Effector memory CD8-positive, alpha-beta T cell (primary cell): ENCODE data around the gene LRRD1.
"Not testable (repeated sequence)": the region's sequence is repeated elsewhere in the genome, so short reads cannot be mapped to it uniquely, and the experiment has no call there.

Experiments
- ATAC-seq: fragments of 150-1000 bp; cut with Tn5 transposase; replicated peaks from 2 replicates; pipeline ENCODE4 v1.10.0; 2021; ENCODE audit warnings: mild to moderate bottlenecking, moderate library complexity
- DNase-seq, 3 experiments: peaks; one replicate each; pipeline ENCODE4 v3.0.0; 2021
- H3K27ac Mint-ChIP-seq, 2 donors: one replicate each; pipeline ENCODE4 v1.8.0; 2022; ENCODE audit warnings: mild to moderate bottlenecking in 2 of 2, mixed read lengths in 2 of 2, moderate library complexity in 2 of 2
- H3K27me3 Mint-ChIP-seq, 2 donors: one replicate each; pipeline ENCODE4 v1.8.0; 2022; ENCODE audit warnings: mixed read lengths in 2 of 2
- H3K36me3 Mint-ChIP-seq: one replicate; pipeline ENCODE4 v1.8.0; 2022; ENCODE audit warnings: mild to moderate bottlenecking, moderate library complexity, mixed read lengths; ENCODE audit not compliant: insufficient read depth
- H3K4me1 Mint-ChIP-seq, 2 donors: one replicate each; pipeline ENCODE4 v1.8.0; 2022; ENCODE audit warnings: low read depth in 2 of 2, mixed read lengths in 2 of 2
- H3K4me3 Mint-ChIP-seq, 2 donors: one replicate each; pipeline ENCODE4 v1.8.0; 2022; ENCODE audit warnings: mild to moderate bottlenecking in 2 of 2, mixed read lengths in 2 of 2, moderate library complexity in 2 of 2
- H3K9me3 Mint-ChIP-seq, 2 donors: one replicate each; pipeline ENCODE4 v1.8.0; 2022; ENCODE audit warnings: mixed read lengths in 2 of 2
- total RNA-seq, 9 experiments: gene quantifications; one replicate each; lab custom pipeline; 2026; lab: John Stamatoyannopoulos, UW

LRRD1 gene
- total RNA-seq, result 0 to 1.3 (median 0) reads per million in 9 experiments

GRCh38 chr7:92178928-92179924, at the start of gene LRRD1:
TSS of gene LRRD1 (minus strand) at chr7:92179142. CDS start at chr7:92165202, 13,940 bp downstream.
- Mint-ChIP-seq H3K4me1 (peaks cover 3 to 10% of the 10 kb centered on the region in 2 donors), H3K9me3 (no peaks in the 10 kb centered on the region), H3K27me3 (peaks cover under 1 to 6% of the 10 kb centered on the region in 2 donors), H3K4me3 (peak within 1 kb of the TSS; percentile 82 to 83), H3K36me3 (peaks cover 4% of the 10 kb centered on the region), H3K27ac (peak within 1 kb of the TSS; percentile 23 to 35)
- DNase-seq (peak; percentile 87 to 93 (median 89)), ATAC-seq (peak; percentile 100)

DNA sequence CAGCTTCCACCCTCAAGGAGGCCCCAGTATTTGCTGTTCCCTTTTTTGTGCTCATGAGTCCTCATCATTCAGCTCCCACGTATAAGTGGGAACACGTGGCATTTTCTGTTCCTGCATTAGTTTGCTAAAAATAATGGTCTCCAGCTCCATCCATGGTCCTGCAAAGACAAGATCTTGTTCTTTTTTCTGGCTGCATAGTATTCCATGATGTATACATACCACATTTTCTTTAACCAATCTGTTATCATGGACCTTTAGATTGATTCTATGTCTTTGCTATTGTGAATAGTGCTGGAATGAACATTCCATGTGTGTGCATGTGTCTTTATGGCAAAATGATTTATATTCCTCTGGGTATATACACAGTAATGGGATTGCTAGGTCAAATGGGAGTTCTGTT, 49.8 kb upstream of the LRRD1 start:
- no peak for ATAC-seq

DNA sequence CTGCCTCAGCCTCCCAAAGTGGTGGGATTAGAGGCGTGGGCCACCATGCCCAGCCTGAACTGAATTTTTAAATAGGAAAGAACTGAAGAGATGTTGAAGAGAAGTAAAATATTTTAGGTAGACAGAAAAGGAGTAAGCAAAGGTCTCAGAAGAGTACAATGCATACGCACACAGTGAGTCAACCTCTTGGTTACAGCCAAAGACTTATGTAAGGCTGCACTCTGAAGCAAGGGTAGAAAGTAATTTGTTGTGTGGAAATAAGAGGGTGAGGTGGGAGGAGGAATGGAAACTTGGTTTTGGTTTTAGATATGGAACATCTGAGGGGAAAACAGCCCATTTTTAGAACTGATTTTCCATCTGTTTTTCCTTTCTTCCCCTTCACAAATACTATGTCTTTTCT, 49.2 kb upstream of the LRRD1 start:
- H3K9me3 Mint-ChIP-seq, result no peaks in the 10 kb centered on the region
- H3K4me1 Mint-ChIP-seq, result peaks cover 0 to 4% of the 10 kb centered on the region in 2 donors
- no peak overlapping the region for H3K27ac Mint-ChIP-seq
- no peaks in the 10 kb centered on the region for H3K27me3 Mint-ChIP-seq
- ATAC-seq (no peak), DNase-seq (no peak)
- no peak overlapping the region for H3K4me3 Mint-ChIP-seq
- H3K36me3 Mint-ChIP-seq, result peaks cover 56% of the 10 kb centered on the region

More for the DNA sequence above, 49.8 kb upstream of the LRRD1 start:
- peaks cover 0 to 4% of the 10 kb centered on the region in 2 donors for H3K4me1 Mint-ChIP-seq
- H3K9me3 Mint-ChIP-seq, result no peaks in the 10 kb centered on the region
- no peak overlapping the region for H3K4me3 Mint-ChIP-seq
- peaks cover 56% of the 10 kb centered on the region for H3K36me3 Mint-ChIP-seq
- no peaks in the 10 kb centered on the region for H3K27me3 Mint-ChIP-seq
- DNase-seq, result no peak
- no peak overlapping the region for H3K27ac Mint-ChIP-seq

- no peak overlapping the region for H3K4me3 Mint-ChIP-seq
Measured at GRCh38 chr7:92226981-92227380, 48.0 kb upstream of the LRRD1 start.

DNA sequence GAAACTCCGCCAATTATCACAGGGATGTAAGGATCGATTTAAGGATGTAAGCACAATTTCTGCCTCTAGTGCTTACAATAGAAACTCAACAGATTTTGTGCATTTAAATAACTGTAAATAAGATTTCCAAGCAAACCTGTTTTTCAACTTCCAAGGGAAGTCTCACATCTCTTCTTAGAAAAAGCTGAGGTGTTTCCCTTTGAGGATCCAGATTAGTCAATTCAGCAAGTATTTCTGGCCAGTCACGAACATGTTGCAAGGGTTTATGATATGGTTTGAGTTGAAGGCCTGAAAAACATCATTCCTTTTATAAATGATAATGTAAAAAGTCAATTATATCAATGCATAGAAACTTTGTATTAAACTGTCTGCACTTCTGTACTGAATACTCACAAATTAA, 42.8 kb upstream of the LRRD1 start:
- no peak for ATAC-seq
- DNase-seq, result no peak
- H3K4me1 Mint-ChIP-seq, result peaks cover 0 to 3% of the 10 kb centered on the region in 2 donors
- H3K4me3 Mint-ChIP-seq, result no peak overlapping the region
- H3K9me3 Mint-ChIP-seq, result no peaks in the 10 kb centered on the region
- no peaks in the 10 kb centered on the region for H3K27me3 Mint-ChIP-seq
- no peak overlapping the region for H3K27ac Mint-ChIP-seq
- peaks cover 81% of the 10 kb centered on the region for H3K36me3 Mint-ChIP-seq

More at GRCh38 chr7:92226981-92227380, 48.0 kb upstream of the LRRD1 start:
- Mint-ChIP-seq H3K4me1 (peaks cover 0 to 4% of the 10 kb centered on the region in 2 donors), H3K27ac (no peak overlapping the region), H3K36me3 (peaks cover 54% of the 10 kb centered on the region), H3K9me3 (no peaks in the 10 kb centered on the region), H3K27me3 (no peaks in the 10 kb centered on the region)
- ATAC-seq (no peak), DNase-seq (no peak)

DNA sequence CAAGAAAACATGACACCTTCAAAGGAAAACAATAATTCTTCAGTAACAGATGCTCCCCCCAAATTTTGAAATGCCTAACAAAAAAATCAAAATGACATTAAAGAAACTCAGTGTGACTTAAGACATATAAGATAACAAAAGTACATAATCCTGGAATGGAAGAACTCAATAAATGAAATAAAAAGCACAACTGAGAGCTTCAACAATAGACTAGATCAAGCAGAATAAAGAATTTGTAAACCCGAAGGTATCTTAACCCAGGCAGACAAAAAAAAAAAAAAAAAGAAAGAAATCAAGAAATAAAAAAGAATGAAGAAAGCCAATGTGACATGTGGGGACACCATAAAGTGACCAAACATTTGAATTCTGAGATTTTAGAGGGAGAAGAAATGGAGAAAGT, 27.7 kb upstream of the LRRD1 start:
- no peak overlapping the region for H3K27ac Mint-ChIP-seq
- H3K4me3 Mint-ChIP-seq, result no peak overlapping the region
- H3K27me3 Mint-ChIP-seq, result no peaks in the 10 kb centered on the region
- H3K4me1 Mint-ChIP-seq, result peaks cover 13 to 29% of the 10 kb centered on the region in 2 donors
- peaks cover 51% of the 10 kb centered on the region for H3K36me3 Mint-ChIP-seq
- DNase-seq (no peak), ATAC-seq (no peak)
- peaks cover 6 to 9% of the 10 kb centered on the region in 2 donors for H3K9me3 Mint-ChIP-seq

GRCh38 chr7:92205987-92206386, 27.0 kb upstream of the LRRD1 start:
- H3K9me3 Mint-ChIP-seq, result peaks cover 5 to 9% of the 10 kb centered on the region in 2 donors
- peaks cover 55% of the 10 kb centered on the region for H3K36me3 Mint-ChIP-seq
- H3K4me3 Mint-ChIP-seq, result no peak overlapping the region
- DNase-seq (no peak), ATAC-seq (no peak)
- no peak overlapping the region for H3K27ac Mint-ChIP-seq
- H3K4me1 Mint-ChIP-seq, result peaks cover 13 to 26% of the 10 kb centered on the region in 2 donors
- H3K27me3 Mint-ChIP-seq, result no peaks in the 10 kb centered on the region

GRCh38 chr7:92200791-92201190, 21.8 kb upstream of the LRRD1 start:
- Mint-ChIP-seq H3K36me3 (peaks cover 46% of the 10 kb centered on the region), H3K27me3 (no peaks in the 10 kb centered on the region)
- ATAC-seq, result no peak

DNA sequence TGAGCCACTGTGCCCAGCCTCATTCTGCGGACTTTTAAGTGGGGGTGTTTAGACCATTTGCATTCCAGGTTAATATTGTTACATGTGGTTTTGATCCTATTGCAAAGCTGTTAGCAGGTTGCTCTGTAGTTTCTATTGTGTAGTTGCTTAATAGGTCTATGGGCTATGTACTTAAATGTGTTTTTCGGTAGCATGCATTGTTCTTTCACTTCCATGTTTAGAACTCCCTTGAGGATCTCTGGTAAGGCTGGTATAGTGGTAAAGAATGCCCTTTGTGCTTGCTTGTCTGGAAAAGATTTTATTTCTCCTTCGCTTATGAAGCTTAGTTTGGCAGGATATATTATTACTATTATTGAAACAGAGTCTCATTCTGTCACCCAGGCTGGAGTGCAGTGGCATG, 13.4 kb upstream of the LRRD1 start:
- Mint-ChIP-seq H3K4me3 (no peak overlapping the region), H3K27ac (no peak overlapping the region), H3K36me3 (no peaks in the 10 kb centered on the region), H3K9me3 (peaks cover 4 to 8% of the 10 kb centered on the region in 2 donors), H3K27me3 (no peaks in the 10 kb centered on the region), H3K4me1 (no peaks in the 10 kb centered on the region)
- DNase-seq (no peak), ATAC-seq (no peak)

More at GRCh38 chr7:92200791-92201190, 21.8 kb upstream of the LRRD1 start:
- H3K4me1 Mint-ChIP-seq, result peaks cover 0 to 1% of the 10 kb centered on the region in 2 donors
- no peak overlapping the region for H3K4me3 Mint-ChIP-seq
- H3K27ac Mint-ChIP-seq, result no peak overlapping the region
- no peaks in the 10 kb centered on the region for H3K9me3 Mint-ChIP-seq
- DNase-seq, result no peak

GRCh38 chr7:92189246-92189645, 10.3 kb upstream of the LRRD1 start:
- not testable (repeated sequence) for H3K27ac Mint-ChIP-seq, H3K4me3 Mint-ChIP-seq, H3K4me1 Mint-ChIP-seq, H3K36me3 Mint-ChIP-seq, H3K9me3 Mint-ChIP-seq, DNase-seq, ATAC-seq, H3K27me3 Mint-ChIP-seq

GRCh38 chr7:92184294-92184693, 5.4 kb upstream of the LRRD1 start:
- ATAC-seq, H3K27ac Mint-ChIP-seq, H3K36me3 Mint-ChIP-seq: not testable (repeated sequence)

DNA sequence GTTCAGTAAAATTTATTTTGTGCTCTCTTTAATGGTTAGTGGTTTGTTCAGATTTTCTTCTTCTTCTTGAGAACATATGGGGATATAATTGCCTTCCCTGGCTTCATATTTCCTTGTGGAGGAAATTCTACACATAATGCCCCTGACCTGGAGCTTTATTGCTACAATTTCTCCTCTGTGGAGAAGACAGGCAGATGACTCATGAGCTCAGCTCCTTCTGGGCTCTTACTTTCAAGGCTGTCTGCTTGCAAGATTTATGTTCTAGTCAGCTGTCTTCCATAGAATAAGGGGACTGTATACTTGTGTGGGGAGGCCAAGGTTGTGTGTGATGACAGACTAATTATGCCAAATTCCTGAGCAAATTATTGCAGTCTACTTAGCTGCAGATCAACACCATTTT, 1.6 kb downstream of the LRRD1 start:
- ATAC-seq, result no peak
- Mint-ChIP-seq H3K4me3 (no peak overlapping the region), H3K36me3 (peaks cover 4% of the 10 kb centered on the region), H3K9me3 (no peaks in the 10 kb centered on the region), H3K27me3 (peaks cover 13 to 15% of the 10 kb centered on the region in 2 donors), H3K4me1 (peaks cover 3 to 10% of the 10 kb centered on the region in 2 donors), H3K27ac (no peak overlapping the region)
- DNase-seq, result no peak

More at GRCh38 chr7:92184294-92184693, 5.4 kb upstream of the LRRD1 start:
- H3K4me1 Mint-ChIP-seq, H3K27me3 Mint-ChIP-seq, H3K4me3 Mint-ChIP-seq, DNase-seq, H3K9me3 Mint-ChIP-seq: not testable (repeated sequence)

DNA sequence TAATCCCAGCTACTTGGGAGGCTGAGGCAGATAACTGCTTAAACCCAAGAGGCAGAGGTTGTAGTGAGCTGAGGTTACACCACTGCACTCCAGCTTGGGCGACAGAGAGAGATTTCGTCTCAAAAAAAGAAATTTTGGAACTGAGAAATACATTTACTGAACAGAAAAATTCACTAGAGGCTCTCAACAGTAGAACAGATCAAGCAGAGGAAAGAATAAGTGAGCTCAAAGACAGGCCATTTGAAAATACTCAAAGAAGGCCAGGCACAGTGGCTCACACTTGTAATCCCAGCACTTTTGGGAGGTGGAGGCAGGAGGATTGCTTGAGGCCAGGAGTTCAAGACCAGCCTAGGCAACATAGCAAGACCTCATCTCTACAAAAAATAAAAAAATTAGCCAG, 9.4 kb downstream of the LRRD1 start:
- not testable (repeated sequence) for H3K9me3 Mint-ChIP-seq, H3K4me1 Mint-ChIP-seq, DNase-seq, H3K36me3 Mint-ChIP-seq, H3K27ac Mint-ChIP-seq, H3K4me3 Mint-ChIP-seq, ATAC-seq
- peaks cover 16 to 20% of the 10 kb centered on the region in 2 donors for H3K27me3 Mint-ChIP-seq

- ATAC-seq (no peak), DNase-seq (no peak)
- Mint-ChIP-seq H3K9me3 (no peaks in the 10 kb centered on the region), H3K4me3 (no peak overlapping the region), H3K27ac (no peak overlapping the region), H3K36me3 (no peaks in the 10 kb centered on the region), H3K4me1 (peaks cover 0 to 6% of the 10 kb centered on the region in 2 donors), H3K27me3 (peaks cover 15 to 26% of the 10 kb centered on the region in 2 donors)
Measured at GRCh38 chr7:92161271-92161670, 17.7 kb downstream of the LRRD1 start.
